Measurements from ENCODE around the gene GALNT18. TPM values are rescaled to one million over a fixed set of nuclear protein-coding genes. Genes with fewer than 3 reads are reported as not detected.

Gene GALNT18
- total and polyA plus RNA-seq, 2 donors (not counting 3 experiments of a cell fraction or from before 2014, with no cell fraction given) = 0.17 to 0.18 TPM

GRCh38 chr11:11577251-11577855 lies 44.5 kb downstream of the GALNT18 start:
- Histone ChIP-seq H3K27me3 (ENCODE audit: control insufficient read depth in 2 of 2, insufficient read depth in 2 of 2, low read length in 2 of 2) (peaks cover 0 to 4% of the 10 kb centered on the region in 2 experiments), H3K4me3 (replicated peaks in 1 of 3; ENCODE audit: insufficient read depth in 1 of 3, low read depth in 1 of 3, low read length in 3 of 3) (no peak overlapping the region), H4K20me1 (replicated peaks; ENCODE audit: control insufficient read depth, extremely low read depth, insufficient read depth, low read length) (no peaks in the 10 kb centered on the region), H3K9ac (replicated peaks; ENCODE audit: extremely low read depth, insufficient read depth, low read length) (no peak overlapping the region), H3K27ac (ENCODE audit: insufficient read depth, low read depth, low read length) (no peak overlapping the region), H3K4me2 (ENCODE audit: insufficient read depth, low read length) (no peak overlapping the region), H3K4me1 (ENCODE audit: control insufficient read depth, extremely low read depth, insufficient read depth, low read length) (peaks cover 12% of the 10 kb centered on the region), H3K36me3 (ENCODE audit: control insufficient read depth in 2 of 2, extremely low read depth in 1 of 2, insufficient read depth in 2 of 2, low read length in 2 of 2) (no peaks in the 10 kb centered on the region), H3K9me1 (replicated peaks; ENCODE audit: control insufficient read depth, extremely low read depth, insufficient read depth, low read length) (no peaks in the 10 kb centered on the region), H3K9me3 (replicated peaks; ENCODE audit: control insufficient read depth, insufficient read depth, low read length) (no peaks in the 10 kb centered on the region), H2AFZ (ENCODE audit: low read depth, low read length) (peak overlapping the region; percentile 17), H3K79me2 (ENCODE audit: control insufficient read depth, insufficient read depth, low read length) (no peaks in the 10 kb centered on the region)
- peak; percentile 38 for DNase-seq (ENCODE audit: low read depth, low spot score)
- no TSS peak for BruUV-seq (replicated peaks)
- intact Hi-C loops (cut with micrococcal nuclease) = no loop called here
- ChIA-PET CTCF (interaction anchor here (1.2 kb wide), 1 partner anchor 14 kb away, joined by 4 read pairs; no protein-coding TSS in a partner anchor), POLR2A (no interaction called here)
- peak; percentile 84 for FAIRE-seq
- no peak for TF ChIP-seq EZH2 (IDR thresholded peaks at IDR 0.05; ENCODE audit: borderline replicate concordance, low read depth, low read length, severe bottlenecking)
- no peak for TF ChIP-seq POLR2AphosphoS5 (IDR thresholded peaks at IDR 0.05; ENCODE audit: insufficient read depth, low read depth, low read length)
- TF ChIP-seq MYC (IDR thresholded peaks at IDR 0.05; ENCODE audit: low read depth, low read length) = no peak
- TF ChIP-seq GATA2 (IDR thresholded peaks at IDR 0.05; ENCODE audit: insufficient read depth, insufficient read length, low read depth, low read length) = no peak
- no peak for TF ChIP-seq CTCF (IDR thresholded peaks at IDR 0.05; ENCODE audit: extremely low read depth in 1 of 2, insufficient read depth in 1 of 2, low read depth in 1 of 2, low read length in 2 of 2)
- peak; percentile 27 for TF ChIP-seq JUN (IDR thresholded peaks at IDR 0.05; ENCODE audit: borderline replicate concordance, insufficient read depth, insufficient read length, low read depth)
- TF ChIP-seq, protein P1, sequence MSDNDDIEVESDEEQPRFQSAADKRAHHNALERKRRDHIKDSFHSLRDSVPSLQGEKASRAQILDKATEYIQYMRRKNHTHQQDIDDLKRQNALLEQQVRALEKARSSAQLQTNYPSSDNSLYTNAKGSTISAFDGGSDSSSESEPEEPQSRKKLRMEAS (IDR thresholded peaks at IDR 0.05; ENCODE audit: insufficient read depth, insufficient read length) = no peak
- no peak for TF ChIP-seq POLR2A (IDR thresholded peaks at IDR 0.05; ENCODE audit: low read depth, low read length)
- peak; percentile 76 for TF ChIP-seq FOS (IDR thresholded peaks at IDR 0.05; ENCODE audit: borderline replicate concordance, insufficient read depth, low read length)
- dilution Hi-C loops (cut with MboI; ENCODE audit: extremely low pct_ligation_motif_present, low sequenced_read_pairs) = no loop called here

Measured in endothelial cell of umbilical vein (primary cell).